GM12872 (cell line): Measurements from ENCODE around the gene C3.

Experiments used
- TF ChIP-seq, protein P1 (sequence below): IDR thresholded peaks from 3 replicates; pipeline ENCODE4 v1.5.1; 2011; ENCODE audit warnings: low read depth, mild to moderate bottlenecking, low read length, moderate library complexity; ENCODE audit not compliant: insufficient read depth

C3 gene

DNA sequence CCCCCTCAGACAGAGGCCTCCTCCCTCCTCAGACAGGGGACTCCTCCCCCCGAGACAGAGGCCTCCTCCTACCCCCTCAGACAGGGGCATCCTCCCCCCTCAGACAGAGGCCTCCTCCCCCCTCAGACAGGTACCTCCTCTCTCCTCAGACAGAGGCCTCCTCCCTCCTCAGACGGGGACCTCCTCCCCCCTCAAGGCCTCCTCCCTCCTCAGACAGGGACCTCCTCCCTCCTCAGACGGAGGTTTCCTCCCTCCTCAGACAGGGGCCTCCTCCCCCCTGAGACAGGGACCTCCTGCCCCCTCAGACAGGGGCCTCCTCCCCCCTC, 13.9 kb downstream of the C3 start:
- TF ChIP-seq, protein P1, sequence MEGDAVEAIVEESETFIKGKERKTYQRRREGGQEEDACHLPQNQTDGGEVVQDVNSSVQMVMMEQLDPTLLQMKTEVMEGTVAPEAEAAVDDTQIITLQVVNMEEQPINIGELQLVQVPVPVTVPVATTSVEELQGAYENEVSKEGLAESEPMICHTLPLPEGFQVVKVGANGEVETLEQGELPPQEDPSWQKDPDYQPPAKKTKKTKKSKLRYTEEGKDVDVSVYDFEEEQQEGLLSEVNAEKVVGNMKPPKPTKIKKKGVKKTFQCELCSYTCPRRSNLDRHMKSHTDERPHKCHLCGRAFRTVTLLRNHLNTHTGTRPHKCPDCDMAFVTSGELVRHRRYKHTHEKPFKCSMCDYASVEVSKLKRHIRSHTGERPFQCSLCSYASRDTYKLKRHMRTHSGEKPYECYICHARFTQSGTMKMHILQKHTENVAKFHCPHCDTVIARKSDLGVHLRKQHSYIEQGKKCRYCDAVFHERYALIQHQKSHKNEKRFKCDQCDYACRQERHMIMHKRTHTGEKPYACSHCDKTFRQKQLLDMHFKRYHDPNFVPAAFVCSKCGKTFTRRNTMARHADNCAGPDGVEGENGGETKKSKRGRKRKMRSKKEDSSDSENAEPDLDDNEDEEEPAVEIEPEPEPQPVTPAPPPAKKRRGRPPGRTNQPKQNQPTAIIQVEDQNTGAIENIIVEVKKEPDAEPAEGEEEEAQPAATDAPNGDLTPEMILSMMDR = no peak

DNA sequence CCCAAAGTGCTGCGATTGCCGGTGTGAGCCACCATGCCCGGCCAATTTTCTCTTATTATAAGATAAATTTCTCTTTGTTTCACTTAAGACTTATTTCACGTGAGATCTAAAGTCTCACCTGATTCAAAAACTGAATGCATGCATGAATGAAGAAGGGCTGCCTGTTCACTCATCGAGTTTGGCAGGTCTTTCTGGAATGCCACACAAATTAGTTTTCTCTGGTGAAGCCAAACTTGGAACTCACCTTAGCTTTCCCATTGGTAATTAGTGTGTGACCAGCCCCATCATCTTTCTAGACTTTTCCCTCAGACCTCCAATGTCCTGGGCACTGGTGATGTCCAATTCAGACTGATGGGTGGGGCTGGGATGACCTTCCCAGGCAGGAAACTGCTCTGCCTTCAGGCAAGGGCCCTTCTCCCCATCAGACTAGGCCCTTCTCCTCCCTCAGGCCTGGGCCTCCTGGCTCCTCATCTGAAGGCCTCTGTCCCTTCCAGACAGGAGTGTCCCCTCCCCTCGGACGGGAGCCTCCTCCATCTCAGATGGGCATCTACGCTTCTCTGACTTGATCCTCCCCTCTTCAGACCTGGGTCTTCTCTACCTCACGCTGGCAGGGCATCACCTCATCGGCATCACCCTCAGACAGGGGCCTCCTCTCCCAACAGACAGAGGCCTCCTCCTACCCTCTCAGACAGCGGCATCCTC, 14.4 kb downstream of the C3 start:
- TF ChIP-seq, protein P1 = no peak

GRCh38 chr19:6700586-6701316, 19.7 kb downstream of the C3 start:
- TF ChIP-seq, protein P1 = no peak

DNA sequence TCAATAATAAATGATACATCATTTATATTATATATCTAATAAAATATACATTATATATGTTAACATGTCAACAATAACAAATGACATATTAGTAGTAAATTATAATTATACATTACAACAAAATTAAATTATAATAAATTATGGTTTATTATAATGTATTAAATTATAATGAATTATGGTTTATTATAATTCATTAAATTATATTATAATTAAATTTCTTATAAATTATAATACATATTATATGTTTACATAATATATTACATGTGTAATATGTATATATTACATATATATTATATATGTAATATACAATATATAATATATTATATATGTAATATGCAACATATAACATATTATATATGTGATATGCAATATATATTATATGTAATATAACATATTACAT, 20.5 kb downstream of the C3 start:
- TF ChIP-seq, protein P1 = no peak

DNA sequence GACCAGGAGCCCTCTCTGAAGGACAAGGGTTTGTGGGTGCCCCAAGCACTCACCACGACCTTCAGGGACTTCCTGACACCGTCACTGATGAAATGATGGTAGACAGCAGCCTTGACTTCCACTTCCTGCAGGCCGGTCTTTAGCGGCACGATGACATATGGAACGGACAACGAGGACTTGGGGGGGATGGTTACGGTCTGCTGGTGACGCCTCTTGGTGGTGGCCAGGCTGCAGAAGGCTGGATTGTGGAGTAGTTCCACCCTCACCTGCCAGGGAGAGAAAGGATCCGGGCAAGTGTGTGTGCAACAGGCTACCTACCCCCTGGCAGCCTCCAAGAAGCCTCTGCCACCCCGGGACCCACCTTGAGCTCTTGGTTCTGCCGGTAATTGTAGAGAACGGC, 23.2 kb downstream of the C3 start:
- TF ChIP-seq, protein P1 = no peak

- TF ChIP-seq, protein P1 = no peak
Observed at GRCh38 chr19:6696239-6696820, 24.1 kb downstream of the C3 start.

DNA sequence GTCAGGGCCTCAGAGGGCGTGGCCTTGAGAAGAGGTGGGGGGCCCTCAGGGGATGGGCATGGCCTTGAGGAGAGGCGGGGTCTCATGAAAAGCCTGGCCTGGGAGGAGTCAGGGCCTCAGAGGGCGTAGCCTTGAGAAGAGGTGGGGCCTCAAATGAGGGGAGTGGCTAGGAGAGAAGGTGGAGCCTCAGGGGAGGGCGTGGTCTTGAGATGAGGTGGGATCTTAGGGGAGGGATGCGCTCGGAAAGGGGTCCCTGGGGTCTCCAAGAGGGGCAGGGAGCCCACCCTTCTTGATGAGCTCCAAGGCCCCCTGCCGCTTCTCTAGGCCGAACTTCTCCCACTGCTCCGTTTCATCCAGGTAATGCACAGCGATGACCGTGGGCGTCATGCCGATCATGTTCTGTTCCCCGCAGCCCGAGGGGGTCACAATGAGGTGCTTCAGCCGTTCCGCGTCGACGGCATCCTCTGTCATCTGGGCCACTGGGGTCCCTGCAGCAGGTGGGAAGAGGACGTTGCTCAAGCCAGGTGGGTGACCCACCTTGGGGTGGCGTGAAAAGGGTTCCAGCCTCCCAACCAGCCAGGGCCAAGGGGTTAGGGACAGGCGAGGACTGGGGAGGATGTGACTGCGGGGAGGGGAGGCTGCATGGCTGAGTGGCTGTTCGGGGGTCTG, 26.2 kb downstream of the C3 start:
- TF ChIP-seq, protein P1 = no peak
